ENCODE data around the gene TAF11L4.
A peak's percentile ranks its signal among the peaks of the same experiment; 100 is the strongest.
"Not testable (repeated sequence)": the region's sequence is repeated elsewhere in the genome, so short reads cannot be mapped to it uniquely, and the experiment has no call there.

TAF11L4 gene

GRCh38 chr5:17492770-17493169 is 28.8 kb upstream of the TAF11L4 start:
- TF ChIP-seq CTCF (IDR thresholded peaks at IDR 0.05; ENCODE audit: low read length, missing control alignments) = no peak
- no peak for DNase-seq (ENCODE audit: low read depth)
- no peak overlapping the region for H3K4me3 ChIP-seq (replicated peaks; ENCODE audit: low read depth, low read length)

GRCh38 chr5:17497446-17497845 is 24.2 kb upstream of the TAF11L4 start:
- DNase-seq (ENCODE audit: low read depth) = no peak
- no peak for TF ChIP-seq CTCF (IDR thresholded peaks at IDR 0.05; ENCODE audit: low read length, missing control alignments)
- H3K4me3 ChIP-seq (replicated peaks; ENCODE audit: low read depth, low read length) = no peak overlapping the region

GRCh38 chr5:17497931-17498330 is 23.7 kb upstream of the TAF11L4 start, which contains the start of gene TAF11L2:
TAF11L2 (plus strand) TSS chr5:17498231.
- H3K4me3 ChIP-seq (replicated peaks; ENCODE audit: low read depth, low read length); DNase-seq (ENCODE audit: low read depth): not testable (repeated sequence)

- DNase-seq (ENCODE audit: low read depth) = no peak
- TF ChIP-seq CTCF (IDR thresholded peaks at IDR 0.05; ENCODE audit: low read length, missing control alignments) = no peak
Measured at GRCh38 chr5:17511775-17512325, 9.8 kb upstream of the TAF11L4 start.

GRCh38 chr5:17517526-17517925 is 4.1 kb upstream of the TAF11L4 start:
- H3K4me3 ChIP-seq (replicated peaks; ENCODE audit: low read depth, low read length); DNase-seq (ENCODE audit: low read depth): not testable (repeated sequence)

More at GRCh38 chr5:17511775-17512325, 9.8 kb upstream of the TAF11L4 start:
- H3K4me3 ChIP-seq (replicated peaks; ENCODE audit: low read depth, low read length) = no peak overlapping the region

- H3K4me3 ChIP-seq (replicated peaks; ENCODE audit: low read depth, low read length); DNase-seq (ENCODE audit: low read depth): not testable (repeated sequence)
Measured at GRCh38 chr5:17518067-17518466, 3.5 kb upstream of the TAF11L4 start, which contains the start of gene TAF11L3. TAF11L3 (plus strand) TSS chr5:17518367.

- DNase-seq (ENCODE audit: low read depth); H3K4me3 ChIP-seq (replicated peaks; ENCODE audit: low read depth, low read length): not testable (repeated sequence)
Measured at GRCh38 chr5:17519508-17519907, 2.1 kb upstream of the TAF11L4 start.

GRCh38 chr5:17524935-17525334 is 3.3 kb downstream of the TAF11L4 start, which contains the start of gene TAF11L5:
TAF11L5 (plus strand) TSS chr5:17525235.
- not testable (repeated sequence) for DNase-seq (ENCODE audit: low read depth)

GRCh38 chr5:17526504-17526903 is 4.9 kb downstream of the TAF11L4 start:
- peak; percentile 4 for DNase-seq (ENCODE audit: low read depth)
- not testable (repeated sequence) for H3K4me3 ChIP-seq (replicated peaks; ENCODE audit: low read depth, low read length)

More at GRCh38 chr5:17524935-17525334, 3.3 kb downstream of the TAF11L4 start, which contains the start of gene TAF11L5:
- not testable (repeated sequence) for H3K4me3 ChIP-seq (replicated peaks; ENCODE audit: low read depth, low read length)

- H3K4me3 ChIP-seq (replicated peaks; ENCODE audit: low read depth, low read length); DNase-seq (ENCODE audit: low read depth): not testable (repeated sequence)
Measured at GRCh38 chr5:17528369-17528768, 6.8 kb downstream of the TAF11L4 start, which contains the start of gene TAF11L6. TAF11L6 (plus strand) TSS chr5:17528669.

All from fibroblast of pulmonary artery (primary cell).